IPS-NIHi7 (cell line): ENCODE results near the gene JUN.

ENCODE experiments used
- DNase-seq: peaks from one replicate; pipeline ENCODE4 v3.0.0; 2012; ENCODE audit warnings: mixed read lengths; ENCODE audit errors: extremely low spot score

JUN gene

GRCh38 chr1:58783090-58783992 lies 506 bp downstream of the JUN start:
- DNase-seq = no peak

- DNase-seq = peak; percentile 18
These were observed 1.4 kb downstream of the JUN start for GRCh38 chr1:58782178-58783089.

GRCh38 chr1:58781541-58782177 lies 2.2 kb downstream of the JUN start:
- no peak for DNase-seq

DNA sequence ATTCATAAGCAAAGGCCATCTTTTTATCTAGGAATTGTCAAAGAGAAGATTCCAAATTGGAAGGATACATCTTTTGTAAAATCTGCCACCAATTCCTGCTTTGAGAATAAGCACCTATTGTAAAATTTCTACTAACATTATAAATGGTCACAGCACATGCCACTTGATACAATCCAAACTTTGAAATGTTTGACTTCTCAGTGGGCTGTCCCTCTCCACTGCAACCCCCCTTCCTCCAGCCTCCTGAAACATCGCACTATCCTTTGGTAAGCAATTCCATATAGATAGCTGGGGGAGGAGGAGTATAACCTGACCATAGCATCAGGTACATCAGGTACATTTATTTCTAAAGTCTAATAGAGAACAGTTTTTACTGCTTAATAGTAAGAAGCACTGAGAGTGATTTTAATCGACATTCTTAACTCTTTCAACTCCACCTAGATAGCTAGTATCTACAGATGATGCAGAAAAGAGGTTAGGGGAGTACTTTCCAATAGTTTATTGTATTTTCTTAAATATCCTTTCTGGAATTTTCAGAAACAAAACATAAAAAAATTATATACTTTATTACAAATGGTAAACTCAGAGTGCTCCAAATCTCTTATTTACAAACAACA lies 2.9 kb downstream of the JUN start:
- no peak for DNase-seq

- no peak for DNase-seq
These were observed 3.4 kb downstream of the JUN start for GRCh38 chr1:58780411-58780810.

GRCh38 chr1:58779801-58780382 lies 4.0 kb downstream of the JUN start:
- DNase-seq = no peak

GRCh38 chr1:58779059-58779754 lies 4.6 kb downstream of the JUN start:
- no peak for DNase-seq

DNA sequence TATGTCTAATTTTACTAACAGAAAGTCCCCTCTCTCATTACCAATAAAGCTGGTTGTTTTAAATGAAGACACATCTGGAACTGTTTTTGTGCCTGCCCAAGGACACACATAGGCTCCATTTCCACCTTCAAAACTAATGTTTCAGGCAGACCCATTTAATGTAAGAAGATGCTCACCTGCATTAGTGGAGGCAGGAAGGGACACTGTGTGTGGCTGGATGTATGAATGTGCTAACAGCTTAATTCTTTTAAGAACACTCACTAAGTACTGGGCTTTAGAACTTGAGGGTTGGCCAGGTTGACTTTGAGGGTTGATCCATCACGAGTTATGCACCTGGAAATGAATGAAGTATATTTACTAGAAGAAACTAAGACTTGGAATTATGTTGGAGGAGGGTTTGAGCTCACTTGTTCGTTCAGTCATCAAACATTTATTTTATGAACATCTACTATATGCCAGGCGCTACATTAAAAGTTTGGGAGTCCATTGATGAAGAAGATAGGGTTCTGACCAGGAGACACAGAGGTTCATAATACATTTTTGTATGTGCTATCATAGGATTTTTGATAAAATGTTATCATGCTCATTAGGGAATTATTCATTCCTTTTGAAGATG lies 5.4 kb downstream of the JUN start:
- no peak for DNase-seq

DNA sequence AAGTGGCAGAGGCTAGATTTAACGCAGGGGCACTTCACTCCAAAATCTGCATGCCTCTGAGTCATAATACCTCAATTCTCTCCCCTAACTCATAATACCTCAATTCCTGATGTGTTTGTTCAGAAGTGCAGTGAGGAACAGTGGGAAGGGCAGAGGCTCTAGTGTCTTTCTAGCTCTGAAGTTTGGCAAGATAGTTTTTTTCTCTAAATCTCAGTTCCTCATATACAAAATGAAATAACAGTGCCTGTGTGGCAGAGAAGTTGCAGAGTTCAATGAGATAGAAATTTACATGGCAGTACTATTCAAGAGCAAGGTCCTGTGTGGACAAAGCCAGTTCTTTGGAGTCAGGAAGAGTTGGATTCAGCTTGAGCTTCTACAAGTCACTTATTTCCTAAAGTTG lies 9.8 kb downstream of the JUN start:
- no peak for DNase-seq

DNA sequence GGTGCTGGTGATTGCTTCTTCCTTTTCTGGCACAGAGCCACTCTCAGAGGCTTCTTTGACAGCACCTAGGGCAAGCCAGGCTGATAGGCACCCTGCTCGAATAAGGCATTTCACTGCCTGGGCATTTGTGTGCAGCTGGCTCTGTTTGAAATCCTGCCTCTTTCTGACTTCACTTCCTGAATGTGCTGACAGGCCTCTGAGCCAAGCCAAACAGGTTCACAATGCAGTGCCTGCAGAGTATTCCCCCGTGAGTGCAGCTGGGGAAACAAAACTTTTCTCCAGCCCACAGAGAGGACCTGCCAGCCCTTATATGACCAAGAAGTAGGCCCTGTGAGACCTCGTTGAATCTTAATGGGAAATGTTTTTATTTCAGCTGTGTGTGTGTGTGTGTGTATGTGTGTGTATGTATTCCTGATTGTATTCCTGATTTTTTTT lies 10.4 kb downstream of the JUN start:
- DNase-seq = no peak

- DNase-seq = no peak
These were observed 14.0 kb downstream of the JUN start for GRCh38 chr1:58769809-58770320.

DNA sequence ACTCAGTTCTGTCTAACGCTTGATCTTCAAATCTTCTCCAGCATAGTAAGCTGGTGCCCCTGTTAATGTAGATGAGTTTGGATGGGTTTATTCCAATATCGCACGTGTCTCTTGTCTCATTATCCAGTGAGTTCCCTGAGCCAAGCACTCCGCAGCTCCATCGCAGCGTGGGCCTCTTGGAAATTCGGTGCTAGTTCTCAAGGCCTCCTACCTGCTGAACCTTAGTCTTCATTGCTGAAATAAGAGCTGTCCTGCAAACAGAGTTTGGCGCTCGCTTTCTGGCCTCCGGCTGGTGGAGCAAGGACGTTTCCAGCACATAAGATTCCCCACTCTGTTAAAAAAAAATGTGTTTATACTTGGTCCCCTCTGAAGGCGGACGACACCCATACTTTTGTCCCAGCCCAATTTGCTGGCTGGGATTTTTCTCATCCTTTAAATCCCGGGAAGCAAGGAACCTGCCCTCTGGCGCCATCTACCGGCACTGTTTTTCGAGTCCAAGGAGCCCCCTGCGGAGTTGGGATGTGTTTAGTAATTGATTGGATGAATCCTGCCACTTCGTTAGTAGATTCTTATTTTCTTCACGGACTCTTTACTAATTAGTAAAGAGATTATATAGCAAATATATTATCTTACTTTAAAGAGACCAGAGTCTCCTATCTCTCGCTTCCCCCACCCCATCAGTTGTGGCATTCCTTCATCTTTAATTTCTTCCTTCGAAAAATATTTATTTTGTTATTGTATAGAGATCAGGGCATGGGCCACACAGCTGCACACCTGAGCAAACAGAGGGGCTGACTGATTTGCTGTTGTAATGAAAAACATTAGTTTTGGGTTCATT lies 14.7 kb downstream of the JUN start:
- peak; percentile 82 for DNase-seq

GRCh38 chr1:58768191-58768731 lies 15.6 kb downstream of the JUN start:
- no peak for DNase-seq

DNA sequence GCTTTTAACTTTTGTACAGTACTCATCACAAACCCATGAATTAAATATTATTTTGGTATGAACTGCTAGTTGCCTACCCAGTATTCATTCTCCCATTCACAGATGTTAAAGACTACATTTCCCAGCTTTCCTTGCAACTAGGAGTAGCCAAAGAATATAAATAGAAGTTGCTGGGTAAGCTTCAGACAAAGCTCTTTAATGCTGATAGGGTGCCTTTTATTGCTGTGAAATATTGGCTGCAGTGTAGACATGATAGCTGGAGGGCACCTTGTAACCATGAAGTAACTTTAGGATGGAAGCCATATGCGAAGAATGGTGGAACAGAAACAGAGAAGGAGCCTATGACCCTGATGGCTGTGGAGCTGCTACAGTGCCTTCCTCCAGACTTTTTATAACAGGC lies 16.7 kb downstream of the JUN start:
- DNase-seq = no peak

DNA sequence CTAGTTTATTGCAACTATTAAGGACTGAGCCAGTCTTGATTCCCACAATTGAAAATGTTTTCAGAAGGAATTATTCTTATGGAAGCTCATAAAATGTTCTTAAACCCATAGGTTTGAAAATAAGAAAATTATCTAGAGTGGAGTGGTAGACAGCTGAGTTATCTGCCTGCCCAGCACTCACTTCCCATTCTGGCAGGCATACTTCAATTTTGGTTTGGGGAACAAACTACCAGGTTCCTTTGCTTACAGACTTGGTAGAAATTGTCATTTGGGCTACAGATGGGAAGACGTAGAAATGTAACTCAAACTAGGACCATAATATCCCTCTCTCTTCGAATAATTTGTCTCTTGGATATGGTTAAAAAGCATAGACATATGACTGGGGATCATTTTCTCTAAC lies 18.4 kb downstream of the JUN start:
- no peak for DNase-seq

DNA sequence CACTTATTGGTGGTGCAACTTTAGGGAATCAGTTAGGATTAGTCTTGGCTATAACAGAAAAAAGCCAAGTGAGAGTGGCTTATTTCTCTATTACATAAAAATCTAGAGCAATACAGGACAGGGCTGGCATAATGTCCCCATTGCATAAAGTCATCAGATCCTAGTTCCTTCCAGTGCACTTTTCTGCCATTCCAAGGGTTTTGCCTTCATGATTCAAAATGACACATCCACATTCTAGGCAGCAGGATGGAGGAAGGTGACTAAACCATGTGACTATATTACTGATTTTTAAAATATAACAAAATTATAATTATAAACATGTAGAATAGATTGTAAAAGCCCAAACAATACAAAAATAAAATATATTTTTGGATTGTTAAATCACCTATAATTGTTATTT lies 18.8 kb downstream of the JUN start:
- DNase-seq = no peak

DNA sequence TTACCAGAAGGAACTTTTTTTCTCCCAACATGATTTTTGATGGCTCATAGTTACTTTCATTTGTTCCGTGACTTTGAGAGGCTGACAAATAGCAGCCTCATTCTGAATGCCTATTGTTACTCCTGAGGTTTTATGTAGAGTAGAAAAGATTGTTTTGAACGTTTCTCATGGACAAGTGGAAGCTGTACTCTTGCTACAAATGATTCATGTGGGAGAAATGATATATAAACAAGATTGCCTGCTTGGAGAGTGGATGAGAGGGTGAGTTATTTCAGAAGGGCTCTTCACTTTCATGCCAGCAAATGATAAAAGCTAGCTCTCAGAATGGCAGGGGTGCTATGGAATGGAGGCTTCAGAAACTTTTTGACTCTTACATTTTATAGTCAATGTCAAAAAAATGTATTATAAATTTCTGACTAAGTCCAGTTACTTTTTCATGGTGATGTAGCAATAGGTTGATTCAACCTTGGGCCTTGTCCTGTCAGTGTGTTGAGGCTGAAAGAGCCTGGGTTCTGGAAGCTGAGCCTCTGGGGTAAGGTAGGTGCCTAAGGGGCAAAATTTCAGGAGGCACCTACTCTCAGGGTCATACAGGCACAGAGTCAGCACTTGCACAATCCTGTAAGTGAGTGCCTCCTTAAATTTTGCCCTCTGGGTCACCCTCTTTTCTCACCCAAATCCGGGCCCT lies 19.4 kb downstream of the JUN start:
- DNase-seq = no peak

GRCh38 chr1:58763214-58763613 lies 20.6 kb downstream of the JUN start:
- no peak for DNase-seq
